IPS-18a (cell line): ENCODE measurements around the gene SHB.

Experiments used
- H3K27ac ChIP-seq: one replicate; pipeline ENCODE4 v1.5.1; 2013; ENCODE audit warnings: low read length
- H3K27me3 ChIP-seq: one replicate; pipeline ENCODE4 v1.6.1; 2013; ENCODE audit warnings: mild to moderate bottlenecking, low read length; ENCODE audit not compliant: control insufficient read depth, insufficient read depth
- H3K36me3 ChIP-seq: one replicate; pipeline ENCODE4 v1.6.1; 2013; ENCODE audit warnings: low read depth, low read length; ENCODE audit not compliant: control insufficient read depth
- H3K4me1 ChIP-seq: one replicate; pipeline ENCODE4 v1.6.1; 2013; ENCODE audit warnings: low read depth, low read length; ENCODE audit not compliant: control insufficient read depth
- H3K4me3 ChIP-seq: one replicate; pipeline ENCODE4 v1.5.1; 2013; ENCODE audit warnings: low read length
- H3K9ac ChIP-seq: one replicate; pipeline ENCODE4 v1.6.1; 2013; ENCODE audit warnings: mild to moderate bottlenecking, low read length, moderate library complexity
- H3K9me3 ChIP-seq: one replicate; pipeline ENCODE4 v1.6.1; 2013; ENCODE audit warnings: low read depth, low read length; ENCODE audit not compliant: control insufficient read depth

The SHB gene

GRCh38 chr9:38016375-38017135, 52.5 kb downstream of the SHB start:
- Histone ChIP-seq H3K27me3 (no peaks in the 10 kb centered on the region), H3K4me1 (peaks cover 47% of the 10 kb centered on the region), H3K9ac (peak overlapping the region; percentile 24), H3K27ac (peak overlapping the region; percentile 5), H3K4me3 (peak overlapping the region; percentile 1), H3K9me3 (no peaks in the 10 kb centered on the region), H3K36me3 (no peaks in the 10 kb centered on the region)

GRCh38 chr9:38015906-38016305, 53.1 kb downstream of the SHB start:
- no peak overlapping the region for H3K9ac ChIP-seq
- no peak overlapping the region for H3K27ac ChIP-seq
- H3K4me3 ChIP-seq = no peak overlapping the region
- H3K27me3 ChIP-seq = no peaks in the 10 kb centered on the region
- peaks cover 47% of the 10 kb centered on the region for H3K4me1 ChIP-seq
- H3K36me3 ChIP-seq = no peaks in the 10 kb centered on the region
- H3K9me3 ChIP-seq = no peaks in the 10 kb centered on the region

- no peak overlapping the region for H3K4me3 ChIP-seq
- H3K27ac ChIP-seq = no peak overlapping the region
- H3K27me3 ChIP-seq = no peaks in the 10 kb centered on the region
- H3K9ac ChIP-seq = no peak overlapping the region
- peaks cover 47% of the 10 kb centered on the region for H3K4me1 ChIP-seq
- H3K9me3 ChIP-seq = no peaks in the 10 kb centered on the region
- H3K36me3 ChIP-seq = no peaks in the 10 kb centered on the region
Observed at GRCh38 chr9:38015266-38015665, 53.8 kb downstream of the SHB start.

- Histone ChIP-seq H3K9ac (no peak overlapping the region), H3K4me1 (peaks cover 41% of the 10 kb centered on the region), H3K4me3 (no peak overlapping the region), H3K36me3 (no peaks in the 10 kb centered on the region), H3K27me3 (no peaks in the 10 kb centered on the region), H3K27ac (no peak overlapping the region), H3K9me3 (no peaks in the 10 kb centered on the region)
Observed at GRCh38 chr9:38012767-38013450, 56.1 kb downstream of the SHB start.

GRCh38 chr9:38011991-38012390, 57.0 kb downstream of the SHB start:
- Histone ChIP-seq H3K36me3 (no peaks in the 10 kb centered on the region), H3K27ac (no peak overlapping the region), H3K4me1 (peaks cover 39% of the 10 kb centered on the region), H3K27me3 (no peaks in the 10 kb centered on the region), H3K9ac (no peak overlapping the region), H3K9me3 (no peaks in the 10 kb centered on the region), H3K4me3 (no peak overlapping the region)

GRCh38 chr9:38010918-38011704, 57.9 kb downstream of the SHB start:
- no peaks in the 10 kb centered on the region for H3K9me3 ChIP-seq
- H3K4me1 ChIP-seq = peaks cover 30% of the 10 kb centered on the region
- no peak overlapping the region for H3K9ac ChIP-seq
- no peaks in the 10 kb centered on the region for H3K36me3 ChIP-seq
- no peak overlapping the region for H3K27ac ChIP-seq
- H3K27me3 ChIP-seq = no peaks in the 10 kb centered on the region
- H3K4me3 ChIP-seq = no peak overlapping the region

GRCh38 chr9:38009990-38010389, 59.0 kb downstream of the SHB start:
- H3K9ac ChIP-seq = no peak overlapping the region
- peaks cover 21% of the 10 kb centered on the region for H3K4me1 ChIP-seq
- H3K36me3 ChIP-seq = no peaks in the 10 kb centered on the region
- H3K4me3 ChIP-seq = no peak overlapping the region
- no peak overlapping the region for H3K27ac ChIP-seq
- no peaks in the 10 kb centered on the region for H3K27me3 ChIP-seq
- H3K9me3 ChIP-seq = no peaks in the 10 kb centered on the region

- Histone ChIP-seq H3K27me3 (no peaks in the 10 kb centered on the region), H3K36me3 (no peaks in the 10 kb centered on the region), H3K9ac (no peak overlapping the region), H3K9me3 (no peaks in the 10 kb centered on the region), H3K4me1 (peaks cover 18% of the 10 kb centered on the region), H3K27ac (no peak overlapping the region), H3K4me3 (no peak overlapping the region)
Observed at GRCh38 chr9:38009035-38009501, 60.0 kb downstream of the SHB start.

- H3K4me1 ChIP-seq = peaks cover 18% of the 10 kb centered on the region
- H3K9ac ChIP-seq = no peak overlapping the region
- H3K27ac ChIP-seq = no peak overlapping the region
- no peaks in the 10 kb centered on the region for H3K27me3 ChIP-seq
- no peaks in the 10 kb centered on the region for H3K36me3 ChIP-seq
- no peaks in the 10 kb centered on the region for H3K9me3 ChIP-seq
- no peak overlapping the region for H3K4me3 ChIP-seq
Observed at GRCh38 chr9:38008168-38009034, 60.6 kb downstream of the SHB start.

GRCh38 chr9:38007016-38007415, 62.0 kb downstream of the SHB start:
- Histone ChIP-seq H3K36me3 (no peaks in the 10 kb centered on the region), H3K27me3 (no peaks in the 10 kb centered on the region), H3K9me3 (no peaks in the 10 kb centered on the region), H3K9ac (no peak overlapping the region), H3K4me1 (peaks cover 18% of the 10 kb centered on the region), H3K4me3 (no peak overlapping the region), H3K27ac (no peak overlapping the region)

GRCh38 chr9:38006163-38006562, 62.9 kb downstream of the SHB start:
- H3K9ac ChIP-seq = no peak overlapping the region

More at GRCh38 chr9:38006163-38006562, 62.9 kb downstream of the SHB start:
- no peak overlapping the region for H3K27ac ChIP-seq
- no peaks in the 10 kb centered on the region for H3K36me3 ChIP-seq
- H3K9me3 ChIP-seq = no peaks in the 10 kb centered on the region
- peaks cover 18% of the 10 kb centered on the region for H3K4me1 ChIP-seq
- H3K27me3 ChIP-seq = no peaks in the 10 kb centered on the region
- H3K4me3 ChIP-seq = no peak overlapping the region
